Measurements from ENCODE around the gene SLC25A28. TPM values are rescaled to one million over a fixed set of nuclear protein-coding genes. Genes with fewer than 3 reads are reported as not detected.

Gene SLC25A28
- total and polyA plus RNA-seq, 3 donors from 2014 or later, result 58.2 to 202 (median 89.3) TPM

- intact Hi-C loops (cut with DNase I; ENCODE audit: low total_unique reads), result no loop called here
- H3K4me1 ChIP-seq, result no peaks in the 10 kb centered on the region
- H3K27ac ChIP-seq, result no peak overlapping the region
- TF ChIP-seq POLR2A (IDR thresholded peaks at IDR 0.05) (no peak), CTCF (IDR thresholded peaks at IDR 0.05) (no peak)
- no peaks in the 10 kb centered on the region for H3K27me3 ChIP-seq
- H3K9me3 ChIP-seq, result no peaks in the 10 kb centered on the region
- no peak for DNase-seq
- H3K4me3 ChIP-seq, result no peak overlapping the region
- H3K36me3 ChIP-seq (ENCODE audit: low read depth, missing control alignments), result no peaks in the 10 kb centered on the region
- 59 to 63% methylated on average over 11 of the region's 11 CpGs for WGBS, 2 donors
Observed at GRCh38 chr10:99569253-99569939, 50.8 kb downstream of the SLC25A28 start.

- Histone ChIP-seq H3K27me3 (no peaks in the 10 kb centered on the region), H3K27ac (no peak overlapping the region), H3K36me3 (ENCODE audit: low read depth, missing control alignments) (no peaks in the 10 kb centered on the region), H3K4me3 (no peak overlapping the region), H3K4me1 (no peaks in the 10 kb centered on the region), H3K9me3 (no peaks in the 10 kb centered on the region)
- intact Hi-C loops (cut with DNase I; ENCODE audit: low total_unique reads), result no loop called here
- no peak for DNase-seq
- WGBS, 2 donors, result 92 to 95% methylated on average over 4 of the region's 4 CpGs
- no peak for TF ChIP-seq POLR2A (IDR thresholded peaks at IDR 0.05)
- TF ChIP-seq CTCF (IDR thresholded peaks at IDR 0.05), result no peak
Observed at GRCh38 chr10:99565166-99565565, 55.1 kb downstream of the SLC25A28 start.

GRCh38 chr10:99564361-99564760 lies 55.9 kb downstream of the SLC25A28 start:
- Histone ChIP-seq H3K9me3 (no peaks in the 10 kb centered on the region), H3K27ac (no peak overlapping the region), H3K4me3 (no peak overlapping the region), H3K36me3 (ENCODE audit: low read depth, missing control alignments) (no peaks in the 10 kb centered on the region), H3K27me3 (no peaks in the 10 kb centered on the region), H3K4me1 (no peaks in the 10 kb centered on the region)
- WGBS, 2 donors, result 49 to 57% methylated on average over 3 of the region's 3 CpGs
- DNase-seq, result no peak
- intact Hi-C loops (cut with DNase I; ENCODE audit: low total_unique reads), result no loop called here
- TF ChIP-seq POLR2A (IDR thresholded peaks at IDR 0.05) (no peak), CTCF (IDR thresholded peaks at IDR 0.05) (no peak)

GRCh38 chr10:99562631-99563030 lies 57.6 kb downstream of the SLC25A28 start:
- Histone ChIP-seq H3K36me3 (ENCODE audit: low read depth, missing control alignments) (no peaks in the 10 kb centered on the region), H3K4me3 (no peak overlapping the region), H3K4me1 (no peaks in the 10 kb centered on the region), H3K9me3 (no peaks in the 10 kb centered on the region), H3K27me3 (no peaks in the 10 kb centered on the region), H3K27ac (no peak overlapping the region)
- intact Hi-C loops (cut with DNase I; ENCODE audit: low total_unique reads), result no loop called here
- DNase-seq, result no peak
- WGBS, 2 donors, result 60 to 68% methylated on average over 2 of the region's 2 CpGs
- TF ChIP-seq CTCF (IDR thresholded peaks at IDR 0.05) (no peak), POLR2A (IDR thresholded peaks at IDR 0.05) (no peak)

Small RNAs within 50 kb of the gene (small RNA-seq; reads per million reads assigned to genes)
- gene AL133353.1, result 0 to 0.18 reads per million in 2 donors

Other genes starting within 250 kb of the SLC25A28 start
- gene GOT1, start 189.8 kb downstream of the SLC25A28 start, total RNA-seq, result 10 to 100 TPM; 34.3 to 38.3 TPM
- gene GOT1, start 189.8 kb downstream of the SLC25A28 start, polyA plus RNA-seq (ENCODE audit: insufficient read depth, low read depth, low replicate concordance), result 121 TPM
- under 1 TPM; 0.19 to 0.24 TPM for gene NKX2-3, start 87.5 kb downstream of the SLC25A28 start, total RNA-seq
- 0.16 TPM for gene NKX2-3, start 87.5 kb downstream of the SLC25A28 start, polyA plus RNA-seq (ENCODE audit: insufficient read depth, low read depth, low replicate concordance)
- 1 to 10 TPM; 4.0 to 6.3 TPM for gene ENTPD7, start 39.1 kb upstream of the SLC25A28 start, total RNA-seq
- gene ENTPD7, start 39.1 kb upstream of the SLC25A28 start, polyA plus RNA-seq (ENCODE audit: insufficient read depth, low read depth, low replicate concordance), result 5.0 TPM
- gene COX15, start 111.7 kb upstream of the SLC25A28 start, total RNA-seq, result 10 to 100 TPM; 45.8 to 47.4 TPM
- 30.0 TPM for gene COX15, start 111.7 kb upstream of the SLC25A28 start, polyA plus RNA-seq (ENCODE audit: insufficient read depth, low read depth, low replicate concordance)
- 10 to 100 TPM; 35.7 to 42.4 TPM for gene CUTC, start 111.8 kb upstream of the SLC25A28 start, total RNA-seq
- 98.5 TPM for gene CUTC, start 111.8 kb upstream of the SLC25A28 start, polyA plus RNA-seq (ENCODE audit: insufficient read depth, low read depth, low replicate concordance)
- gene ABCC2, start 162.2 kb upstream of the SLC25A28 start, total RNA-seq, result 1 to 10 TPM in 1 of 2 donors, under 1 TPM in 1; 0.81 to 2.7 TPM
- 4.3 TPM for gene ABCC2, start 162.2 kb upstream of the SLC25A28 start, polyA plus RNA-seq (ENCODE audit: insufficient read depth, low read depth, low replicate concordance)

All from testis (tissue), 3 donors.